ENCODE measurements around the gene SLC24A1. TPM values are rescaled to one million over a fixed set of nuclear protein-coding genes. Genes with fewer than 3 reads are reported as not detected.
"Not testable (repeated sequence)": the region's sequence is repeated elsewhere in the genome, so short reads cannot be mapped to it uniquely, and the experiment has no call there.

Gene SLC24A1
- total RNA-seq, 2 experiments from 2014 or later = 6.8 to 7.6 TPM

DNA sequence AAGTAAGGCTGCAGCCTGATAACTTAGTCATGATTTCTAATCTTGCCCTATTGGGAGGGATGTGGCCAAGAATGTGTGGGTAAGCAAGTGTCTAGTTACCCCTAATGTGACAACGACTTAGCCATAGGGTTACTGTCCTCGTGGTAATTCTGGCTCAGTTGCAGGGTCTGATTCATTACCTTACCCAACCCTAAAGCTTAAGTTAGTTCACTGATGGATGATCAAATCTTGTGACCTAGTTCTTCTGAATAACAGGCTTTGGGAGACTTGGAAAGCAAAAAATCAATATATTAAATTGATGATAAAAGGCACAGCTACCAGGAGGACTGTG is 9.2 kb upstream of the SLC24A1 start:
- intact Hi-C loops (cut with micrococcal nuclease) = no loop called here
- H3K4me3 Mint-ChIP-seq = peak overlapping the region; percentile 93
- no peak for ATAC-seq
- peaks cover 31% of the 10 kb centered on the region for H3K4me1 Mint-ChIP-seq (ENCODE audit: low read depth)
- H3K27ac Mint-ChIP-seq = peak overlapping the region; percentile 91
- DNase-seq = peak; percentile 24
- H3K9me3 Mint-ChIP-seq = no peaks in the 10 kb centered on the region
- ChIA-PET POLR2A (no interaction called here), CTCF (interaction anchor here (2.4 kb wide), 1 partner anchor 26 kb away, joined by 13 read pairs; no protein-coding TSS in a partner anchor)
- H3K27me3 Mint-ChIP-seq = no peaks in the 10 kb centered on the region
- H3K36me3 Mint-ChIP-seq (ENCODE audit: low read depth) = peaks cover 3% of the 10 kb centered on the region
- TF ChIP-seq, protein P1, sequence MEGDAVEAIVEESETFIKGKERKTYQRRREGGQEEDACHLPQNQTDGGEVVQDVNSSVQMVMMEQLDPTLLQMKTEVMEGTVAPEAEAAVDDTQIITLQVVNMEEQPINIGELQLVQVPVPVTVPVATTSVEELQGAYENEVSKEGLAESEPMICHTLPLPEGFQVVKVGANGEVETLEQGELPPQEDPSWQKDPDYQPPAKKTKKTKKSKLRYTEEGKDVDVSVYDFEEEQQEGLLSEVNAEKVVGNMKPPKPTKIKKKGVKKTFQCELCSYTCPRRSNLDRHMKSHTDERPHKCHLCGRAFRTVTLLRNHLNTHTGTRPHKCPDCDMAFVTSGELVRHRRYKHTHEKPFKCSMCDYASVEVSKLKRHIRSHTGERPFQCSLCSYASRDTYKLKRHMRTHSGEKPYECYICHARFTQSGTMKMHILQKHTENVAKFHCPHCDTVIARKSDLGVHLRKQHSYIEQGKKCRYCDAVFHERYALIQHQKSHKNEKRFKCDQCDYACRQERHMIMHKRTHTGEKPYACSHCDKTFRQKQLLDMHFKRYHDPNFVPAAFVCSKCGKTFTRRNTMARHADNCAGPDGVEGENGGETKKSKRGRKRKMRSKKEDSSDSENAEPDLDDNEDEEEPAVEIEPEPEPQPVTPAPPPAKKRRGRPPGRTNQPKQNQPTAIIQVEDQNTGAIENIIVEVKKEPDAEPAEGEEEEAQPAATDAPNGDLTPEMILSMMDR (IDR thresholded peaks at IDR 0.05) = no peak

DNA sequence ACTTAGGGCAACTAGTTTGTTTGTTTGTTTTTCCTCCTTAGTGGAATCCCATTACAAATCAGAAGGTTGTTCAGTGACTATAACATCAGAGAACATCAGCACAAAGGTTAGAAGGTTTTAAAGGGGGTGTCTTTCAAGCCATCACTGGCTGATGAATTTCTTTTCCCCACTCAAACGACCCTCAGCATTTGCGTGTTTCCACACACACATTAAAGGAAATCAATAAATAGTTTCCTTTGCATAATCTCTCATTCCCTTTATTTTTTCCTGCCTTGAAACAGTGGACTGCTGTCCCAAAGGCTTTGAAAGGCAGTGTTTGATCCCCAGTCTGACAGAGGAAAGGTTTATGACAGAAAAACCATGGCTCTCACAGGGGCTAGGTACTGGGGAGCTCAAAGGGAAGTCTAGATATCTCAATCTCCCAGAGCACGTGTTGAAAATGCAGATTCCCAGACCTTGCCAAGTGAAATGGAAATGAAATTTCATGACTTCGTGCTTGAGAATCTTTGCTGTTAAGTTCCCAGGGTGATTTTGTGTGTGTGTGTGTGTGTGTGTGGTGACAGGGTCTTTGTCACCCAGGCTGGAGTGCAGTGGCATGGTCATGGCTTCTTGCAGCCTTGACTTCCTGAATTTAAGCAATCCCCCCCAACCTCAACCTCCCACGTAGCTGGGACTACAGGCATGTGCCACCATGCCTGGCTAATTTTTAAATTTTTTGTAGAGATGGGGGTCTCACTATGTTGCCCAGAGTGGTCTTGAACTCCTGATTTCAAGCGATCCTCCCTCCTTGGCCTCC is 8.6 kb upstream of the SLC24A1 start:
- ChIA-PET POLR2A (no interaction called here), CTCF (interaction anchor here (2.4 kb wide), 1 partner anchor 26 kb away, joined by 13 read pairs; no protein-coding TSS in a partner anchor)
- no peaks in the 10 kb centered on the region for H3K9me3 Mint-ChIP-seq
- H3K4me3 Mint-ChIP-seq = no peak overlapping the region
- H3K27ac Mint-ChIP-seq = no peak overlapping the region
- H3K27me3 Mint-ChIP-seq = no peaks in the 10 kb centered on the region
- TF ChIP-seq, protein P1 (IDR thresholded peaks at IDR 0.05) = no peak
- ATAC-seq (no peak), DNase-seq (no peak)
- intact Hi-C loops (cut with micrococcal nuclease) = no loop called here
- peaks cover 25% of the 10 kb centered on the region for H3K4me1 Mint-ChIP-seq (ENCODE audit: low read depth)
- H3K36me3 Mint-ChIP-seq (ENCODE audit: low read depth) = peaks cover 3% of the 10 kb centered on the region

DNA sequence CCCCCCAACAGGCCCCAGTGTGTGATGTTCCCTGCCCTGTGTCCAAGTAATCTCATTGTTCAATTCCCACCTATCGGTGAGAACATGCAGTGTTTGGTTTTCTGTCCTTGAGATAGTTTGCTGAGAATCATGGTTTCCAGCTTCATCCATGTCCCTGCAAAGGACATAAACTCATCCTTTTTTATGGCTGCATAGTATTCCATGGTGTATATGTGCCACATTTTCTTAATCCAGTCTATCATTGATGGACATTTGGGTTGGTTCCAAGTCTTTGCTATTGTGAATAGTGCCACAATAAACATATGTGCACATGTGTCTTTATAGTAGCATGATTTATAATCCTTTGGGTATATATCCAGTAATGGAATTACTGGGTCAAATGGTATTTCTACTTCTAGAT is 5.9 kb upstream of the SLC24A1 start:
- H3K27ac Mint-ChIP-seq; H3K36me3 Mint-ChIP-seq (ENCODE audit: low read depth); H3K9me3 Mint-ChIP-seq; DNase-seq; H3K27me3 Mint-ChIP-seq; ATAC-seq; CTCF ChIA-PET; intact Hi-C loops (cut with micrococcal nuclease); H3K4me3 Mint-ChIP-seq; POLR2A ChIA-PET: not testable (repeated sequence)
- peaks cover 15% of the 10 kb centered on the region for H3K4me1 Mint-ChIP-seq (ENCODE audit: low read depth)

DNA sequence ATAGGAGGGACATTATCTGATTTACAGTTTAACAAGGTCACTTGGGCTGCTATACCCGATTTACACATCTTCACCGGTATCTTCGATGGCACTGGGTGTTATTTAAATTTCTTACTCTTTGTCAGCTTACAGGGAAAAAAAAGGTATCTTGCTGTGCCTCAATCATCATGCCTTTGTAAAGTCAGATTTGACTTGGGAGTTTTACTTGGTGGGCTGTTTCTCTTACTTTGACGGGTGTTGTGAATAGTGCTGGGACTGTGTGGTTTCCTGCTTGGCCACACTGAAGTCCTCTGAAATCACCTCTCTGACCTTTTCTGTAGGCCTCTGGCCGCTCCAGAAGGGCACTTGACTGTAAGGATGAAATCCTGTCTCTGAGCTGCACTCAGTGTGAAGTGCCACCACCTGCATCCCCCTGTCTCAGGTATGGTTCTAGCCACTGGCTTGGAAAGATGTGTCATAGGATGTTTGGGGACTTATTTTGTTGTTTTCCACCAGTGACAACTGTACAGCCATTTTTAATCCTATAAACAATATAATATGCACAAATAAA is 3.1 kb upstream of the SLC24A1 start:
- Mint-ChIP-seq H3K4me1 (ENCODE audit: low read depth) (peaks cover 3% of the 10 kb centered on the region), H3K27me3 (no peaks in the 10 kb centered on the region), H3K36me3 (ENCODE audit: low read depth) (no peaks in the 10 kb centered on the region), H3K4me3 (no peak overlapping the region), H3K9me3 (no peaks in the 10 kb centered on the region), H3K27ac (no peak overlapping the region)
- POLR2A ChIA-PET = interaction anchor here (1.4 kb wide), 1 partner anchor 20 kb away, joined by 3 read pairs; no protein-coding TSS in a partner anchor
- no peak for ATAC-seq
- TF ChIP-seq, protein P1 (IDR thresholded peaks at IDR 0.05) = no peak
- CTCF ChIA-PET = no interaction called here
- intact Hi-C loops (cut with micrococcal nuclease) = no loop called here
- DNase-seq = no peak

DNA sequence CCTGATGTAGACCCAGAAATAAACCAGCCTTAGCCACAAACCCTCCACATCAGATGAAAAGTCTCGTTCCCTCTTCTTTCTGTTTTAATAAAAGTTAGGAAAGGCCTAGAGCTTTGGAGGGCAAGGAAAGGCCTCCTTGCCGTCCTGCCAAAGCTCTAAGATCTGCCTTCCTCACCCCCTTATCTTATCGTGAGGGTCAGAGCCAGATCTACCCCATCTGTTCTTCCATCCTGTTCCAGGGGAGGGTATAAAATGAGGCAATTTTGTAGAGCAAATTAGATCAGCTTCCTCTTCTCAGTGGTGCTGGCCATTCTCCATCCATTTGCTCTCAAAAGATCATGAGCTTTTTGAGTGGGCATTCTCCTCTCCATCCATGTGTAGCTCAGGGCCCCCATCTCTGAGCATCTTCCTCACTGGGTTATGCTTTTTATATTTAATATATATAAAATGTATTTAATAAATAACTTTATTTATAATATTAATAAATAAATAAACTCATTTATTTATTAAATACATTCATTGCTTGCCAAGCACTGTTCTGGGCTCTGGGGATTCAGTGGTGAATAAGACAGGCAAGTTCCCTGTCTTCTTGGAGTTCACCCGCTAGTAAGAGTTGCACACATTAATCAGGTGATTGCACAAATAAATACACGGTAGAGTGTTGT is 2.0 kb upstream of the SLC24A1 start:
- TF ChIP-seq, protein P1 (IDR thresholded peaks at IDR 0.05) = no peak
- CTCF ChIA-PET = no interaction called here

More for the DNA sequence above, 2.0 kb upstream of the SLC24A1 start:
- Mint-ChIP-seq H3K4me1 (ENCODE audit: low read depth) (no peaks in the 10 kb centered on the region), H3K27me3 (no peaks in the 10 kb centered on the region), H3K36me3 (ENCODE audit: low read depth) (no peaks in the 10 kb centered on the region), H3K4me3 (no peak overlapping the region), H3K27ac (no peak overlapping the region), H3K9me3 (no peaks in the 10 kb centered on the region)
- DNase-seq (no peak), ATAC-seq (no peak)
- POLR2A ChIA-PET = interaction anchor here (1.3 to 1.4 kb wide), 2 partner anchors 9 to 19 kb away, joined by 3 read pairs; partner anchors contain the start of gene INTS14
- intact Hi-C loops (cut with micrococcal nuclease) = no loop called here

All from activated CD8-positive, alpha-beta T cell treated with anti-CD3 and anti-CD28 coated beads for 36 hours (primary cell).